GM21526 (cell line): Measurements from ENCODE around the gene NRCAM.

Experiments
- ATAC-seq: cut with Tn5 transposase; IDR thresholded peaks from one replicate; pipeline ENCODE4 v1.9.1; 2021; ENCODE audit warnings: moderate library complexity; ENCODE audit not compliant: unreplicated experiment, low FRiP score

The NRCAM gene

DNA sequence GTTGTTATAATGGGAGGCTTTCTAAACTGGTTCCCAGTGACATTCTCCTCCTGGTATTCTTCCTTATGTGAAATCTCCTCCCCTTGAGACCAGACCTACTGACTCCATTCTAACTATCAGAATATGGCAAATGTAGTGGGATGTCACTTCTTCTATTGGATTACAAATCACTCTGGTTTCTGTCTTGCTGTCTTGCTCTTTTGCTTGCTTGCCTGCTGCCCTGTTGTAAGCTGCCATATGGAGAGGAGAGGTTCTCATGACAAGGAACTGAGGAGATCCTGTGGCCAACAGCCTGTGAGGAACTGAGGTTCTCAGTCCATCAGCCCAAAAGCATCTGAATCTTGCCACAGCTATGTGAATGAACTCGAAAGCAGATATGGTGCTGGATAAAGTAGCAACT, 4.7 kb upstream of the NRCAM start:
- no peak for ATAC-seq

DNA sequence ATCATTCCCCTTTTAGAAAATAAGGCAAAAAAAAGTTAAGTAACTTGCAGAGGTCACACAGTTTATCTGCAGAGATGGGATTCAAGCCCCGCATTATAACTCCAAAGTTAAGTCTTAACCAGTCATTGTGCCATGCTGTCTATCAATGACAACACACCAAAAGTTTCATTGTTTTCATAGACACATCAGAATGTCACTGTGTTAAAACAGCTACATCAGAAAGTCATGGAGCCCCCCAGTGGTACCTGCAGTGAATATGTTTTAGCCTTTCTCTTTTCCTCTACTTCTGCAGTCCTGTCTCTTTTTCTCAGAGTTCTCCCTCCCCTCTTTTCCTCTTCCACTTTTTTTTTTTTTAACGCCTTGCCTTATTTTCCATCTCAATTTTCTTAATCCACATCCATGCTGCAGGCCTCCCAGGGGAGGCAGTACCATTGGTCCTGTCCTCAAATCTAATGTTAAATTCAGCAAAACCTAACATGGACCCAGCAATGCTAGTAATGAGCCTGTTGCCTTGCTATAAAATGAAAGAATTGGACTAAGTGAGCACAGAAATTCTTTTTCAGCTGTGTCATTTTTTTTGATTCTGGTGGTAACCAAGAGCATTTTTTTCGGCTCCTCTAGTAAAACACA, 3.8 kb upstream of the NRCAM start:
- ATAC-seq: no peak

DNA sequence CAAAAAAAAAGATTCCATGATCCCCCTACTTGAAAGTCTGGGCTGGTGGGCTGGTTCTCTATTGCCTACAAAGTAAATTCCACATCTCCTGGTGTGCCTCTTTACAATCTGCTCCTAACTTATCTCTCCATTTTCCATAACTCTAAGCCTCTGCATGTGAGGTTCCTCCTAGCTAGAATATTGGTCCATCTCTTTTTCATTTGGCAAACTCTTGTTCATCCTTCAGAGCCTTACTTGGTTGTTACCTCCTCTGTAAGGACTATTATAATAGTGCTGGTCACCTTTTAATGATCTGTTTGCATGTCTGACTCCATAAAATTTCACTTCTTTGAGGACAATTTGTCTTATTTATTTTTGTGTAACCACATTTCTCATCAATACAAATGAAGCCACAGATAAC, 1.6 kb upstream of the NRCAM start:
- no peak for ATAC-seq

DNA sequence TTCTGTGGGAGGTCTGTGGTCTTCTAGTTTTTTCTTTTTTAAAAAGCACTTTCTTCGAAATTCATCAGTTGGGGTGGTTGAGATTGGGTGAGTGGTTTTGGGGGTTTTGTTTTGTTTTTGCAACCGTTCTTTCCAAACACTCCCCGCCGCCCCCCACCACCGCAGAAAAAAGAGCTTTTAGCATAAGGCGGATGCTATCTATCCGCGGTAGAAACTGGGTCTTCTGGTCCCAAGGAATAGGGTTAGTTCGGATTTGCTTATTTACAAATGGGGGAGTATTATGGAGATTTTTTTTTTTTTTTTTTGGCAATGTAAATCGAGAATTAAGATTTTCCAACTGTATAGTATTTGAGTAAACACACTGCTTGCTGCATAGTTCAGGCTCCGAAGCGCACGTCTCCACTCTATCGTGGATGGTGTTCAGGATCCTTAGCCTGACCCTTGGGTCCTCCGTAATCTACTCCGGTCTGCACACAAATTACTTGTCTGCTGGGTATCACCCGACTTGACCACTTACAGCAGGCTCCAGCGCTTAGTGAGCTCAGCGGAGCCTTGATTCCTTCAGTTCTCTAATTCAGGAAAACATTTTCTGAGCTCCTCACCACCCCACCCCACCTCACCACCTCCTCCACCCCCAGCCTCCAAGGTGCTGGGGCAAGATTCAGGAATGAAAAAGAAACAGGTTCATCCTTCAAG, 757 bp upstream of the NRCAM start:
- ATAC-seq: no peak

DNA sequence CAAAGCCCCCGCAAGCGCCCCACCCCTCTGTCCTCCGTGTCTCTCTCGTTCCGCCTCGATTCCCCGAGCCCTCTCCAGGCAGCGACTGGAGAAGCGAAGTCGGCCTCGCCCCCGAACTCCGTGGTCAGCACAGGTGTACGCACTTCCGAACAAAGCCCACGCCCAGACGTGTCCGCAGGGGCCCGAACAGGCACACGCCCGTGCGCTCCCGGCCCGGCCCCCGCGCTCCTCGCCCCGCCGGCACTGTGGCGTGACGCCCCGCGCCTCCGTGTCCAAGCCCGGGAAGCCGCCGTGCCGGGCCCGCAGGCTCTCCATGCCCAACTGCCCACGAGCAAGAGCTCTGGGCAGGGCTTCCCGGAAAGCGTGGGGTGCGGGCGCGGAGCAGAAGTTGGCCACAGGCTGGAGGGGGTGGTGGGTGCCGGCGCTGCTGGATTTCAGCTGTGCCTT, 662 bp downstream of the NRCAM start:
- ATAC-seq: peak; percentile 26

DNA sequence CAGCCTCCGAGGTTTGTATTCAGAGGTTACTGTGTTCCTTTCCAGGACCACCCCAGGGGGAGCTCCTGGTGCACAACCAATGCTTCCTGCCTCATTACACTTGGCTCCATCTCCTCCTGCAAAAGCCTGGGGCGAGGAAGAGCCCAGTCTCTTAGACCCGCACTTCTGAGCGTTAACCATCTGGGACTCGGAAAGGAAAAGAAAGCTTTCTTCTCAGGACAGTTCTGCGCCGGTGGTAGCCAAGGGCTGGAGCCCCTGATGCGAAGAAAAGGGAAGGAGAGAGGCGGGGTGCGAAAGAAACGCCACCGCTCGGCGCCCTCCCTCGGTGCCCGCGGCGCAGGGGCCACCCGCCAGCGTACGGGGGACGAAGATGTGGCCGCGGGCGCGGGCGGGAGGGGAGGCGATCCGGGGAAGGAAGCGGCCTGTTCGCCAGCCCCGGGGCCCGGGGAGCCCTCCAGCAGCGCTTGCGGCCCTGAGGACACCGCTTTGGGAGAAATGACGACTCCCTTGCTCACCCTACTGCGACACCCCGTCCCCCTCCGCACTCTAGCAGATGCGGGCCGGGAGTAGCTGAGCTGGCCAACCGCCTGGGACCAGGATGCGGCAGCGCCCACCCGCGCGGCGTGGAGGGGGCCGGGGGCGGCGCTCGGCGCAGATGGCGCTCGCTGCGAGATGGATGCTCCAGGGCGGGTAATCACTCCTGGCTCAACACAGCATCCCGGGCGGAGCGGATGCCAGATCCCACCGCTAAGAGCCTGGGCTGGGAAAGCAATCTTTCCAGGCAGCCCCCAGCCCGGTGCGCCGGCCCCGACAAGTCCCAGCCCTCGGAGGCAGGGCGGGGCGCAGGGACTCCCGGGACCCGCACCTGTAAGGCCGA, 1.3 kb downstream of the NRCAM start:
- ATAC-seq: no peak

DNA sequence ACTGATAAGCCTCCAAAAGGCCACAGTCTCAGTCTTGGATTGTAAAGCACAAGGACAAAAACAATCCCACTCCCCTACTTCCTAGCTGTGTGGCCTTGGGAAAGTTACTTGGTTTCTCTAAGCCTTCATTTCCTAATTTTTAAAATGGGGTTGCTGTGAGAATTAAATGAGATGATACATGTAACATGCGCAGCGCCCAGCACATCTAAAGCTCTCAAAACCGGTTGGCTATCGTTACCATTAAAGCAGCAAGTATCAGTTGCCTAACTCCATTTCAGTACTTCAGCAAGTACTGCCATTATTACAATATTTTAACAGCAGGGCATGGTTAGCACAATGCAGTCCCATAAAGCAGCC, 1.9 kb downstream of the NRCAM start:
- ATAC-seq: no peak

DNA sequence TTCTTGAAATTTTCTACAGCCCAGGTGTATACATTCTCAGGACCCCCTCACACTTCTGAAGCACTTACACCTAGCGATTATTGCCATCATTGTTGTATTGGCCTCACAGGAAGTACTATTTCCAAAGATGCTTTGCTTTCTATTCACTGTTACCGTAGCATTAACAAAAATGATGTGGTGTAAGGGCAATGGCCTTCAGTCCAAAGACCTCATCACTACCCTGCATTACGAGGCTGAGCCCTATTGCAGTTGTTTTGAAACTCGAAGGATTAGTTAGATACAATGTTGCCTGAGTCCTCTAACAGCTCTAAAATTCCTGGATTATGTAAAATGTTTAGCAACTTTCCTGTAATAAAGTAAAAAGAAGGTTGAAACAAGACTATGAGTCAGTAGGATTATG, 2.9 kb downstream of the NRCAM start:
- no peak for ATAC-seq

DNA sequence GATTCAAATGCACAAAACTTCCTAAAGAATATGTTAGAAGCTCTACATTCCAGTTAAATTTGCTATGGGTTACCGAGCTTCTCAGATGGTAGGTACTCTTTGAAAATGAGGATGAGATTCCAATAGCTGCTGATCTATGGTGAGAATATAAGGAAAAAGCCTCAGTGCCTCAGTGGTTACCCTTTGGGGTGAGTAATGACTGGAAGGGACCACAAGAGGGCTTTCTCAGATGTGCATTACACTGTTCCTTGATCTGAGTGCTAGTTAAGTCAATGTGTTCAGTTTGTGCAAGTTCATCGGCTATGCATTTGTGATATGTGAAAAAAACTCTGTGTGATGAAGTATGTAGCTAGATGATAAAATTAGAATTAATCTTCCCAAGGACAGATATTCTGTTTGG, 3.5 kb downstream of the NRCAM start:
- peak; percentile 56 for ATAC-seq

DNA sequence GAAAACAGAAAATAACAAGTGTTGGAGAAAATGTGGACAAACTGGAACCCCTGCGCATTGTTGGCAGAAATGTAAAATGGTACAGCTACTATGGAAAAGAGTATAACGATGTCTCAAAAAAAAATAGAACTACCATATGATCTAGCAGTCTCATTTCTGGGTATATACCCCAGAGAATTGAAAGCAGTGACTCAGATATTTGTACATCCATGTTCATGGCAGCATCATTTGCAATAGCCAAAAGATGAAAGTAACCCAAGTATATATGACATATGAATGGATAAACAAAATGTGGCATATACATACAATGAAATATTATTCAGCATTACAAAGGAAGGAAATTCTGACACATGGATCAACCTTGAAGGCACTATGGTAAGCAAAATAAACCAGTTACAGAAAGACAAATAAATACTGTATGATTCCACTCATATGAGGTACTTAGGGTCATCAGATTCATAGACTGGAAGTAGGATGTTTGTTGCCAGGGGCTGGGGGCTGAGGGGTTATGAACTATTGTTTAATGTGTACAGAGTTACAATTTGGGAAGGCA, 4.9 kb downstream of the NRCAM start:
- no peak for ATAC-seq

DNA sequence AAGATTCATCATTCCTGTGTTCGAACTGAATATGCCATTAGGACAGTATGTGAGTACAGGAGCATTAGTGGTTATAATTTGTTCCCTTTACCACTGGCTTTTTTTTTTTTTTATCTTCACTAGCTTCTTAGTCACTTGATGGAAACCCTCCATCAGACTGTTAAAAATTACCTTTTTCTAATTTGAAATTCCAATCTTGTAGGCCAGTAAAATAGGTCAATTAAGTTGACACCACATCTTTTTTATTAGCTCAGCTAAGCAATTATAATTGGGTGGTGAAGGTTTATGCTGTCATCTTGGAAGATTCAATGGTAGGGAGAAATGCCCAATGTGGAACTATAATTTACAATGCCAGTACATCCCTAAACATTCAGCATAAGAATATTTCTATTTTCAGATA, 6.1 kb downstream of the NRCAM start:
- no peak for ATAC-seq

DNA sequence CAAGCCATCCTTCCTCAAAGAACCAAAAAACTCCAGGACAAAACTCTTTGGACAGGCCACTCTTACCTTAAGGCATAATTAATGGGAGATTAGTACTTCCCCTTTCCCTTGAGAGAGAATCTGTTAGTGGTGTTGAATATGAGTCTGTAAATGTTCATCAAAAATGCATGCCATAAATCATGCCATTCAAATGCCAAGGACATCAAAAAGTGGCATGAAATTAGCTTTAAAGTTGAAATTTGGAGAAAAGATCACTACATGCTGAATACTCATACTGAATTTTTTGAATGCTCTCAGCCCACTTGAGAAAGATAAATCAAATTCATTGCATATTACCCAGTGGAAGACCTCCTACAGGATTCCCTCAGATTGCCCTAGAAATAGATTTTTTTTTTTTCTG, 6.7 kb downstream of the NRCAM start:
- no peak for ATAC-seq

DNA sequence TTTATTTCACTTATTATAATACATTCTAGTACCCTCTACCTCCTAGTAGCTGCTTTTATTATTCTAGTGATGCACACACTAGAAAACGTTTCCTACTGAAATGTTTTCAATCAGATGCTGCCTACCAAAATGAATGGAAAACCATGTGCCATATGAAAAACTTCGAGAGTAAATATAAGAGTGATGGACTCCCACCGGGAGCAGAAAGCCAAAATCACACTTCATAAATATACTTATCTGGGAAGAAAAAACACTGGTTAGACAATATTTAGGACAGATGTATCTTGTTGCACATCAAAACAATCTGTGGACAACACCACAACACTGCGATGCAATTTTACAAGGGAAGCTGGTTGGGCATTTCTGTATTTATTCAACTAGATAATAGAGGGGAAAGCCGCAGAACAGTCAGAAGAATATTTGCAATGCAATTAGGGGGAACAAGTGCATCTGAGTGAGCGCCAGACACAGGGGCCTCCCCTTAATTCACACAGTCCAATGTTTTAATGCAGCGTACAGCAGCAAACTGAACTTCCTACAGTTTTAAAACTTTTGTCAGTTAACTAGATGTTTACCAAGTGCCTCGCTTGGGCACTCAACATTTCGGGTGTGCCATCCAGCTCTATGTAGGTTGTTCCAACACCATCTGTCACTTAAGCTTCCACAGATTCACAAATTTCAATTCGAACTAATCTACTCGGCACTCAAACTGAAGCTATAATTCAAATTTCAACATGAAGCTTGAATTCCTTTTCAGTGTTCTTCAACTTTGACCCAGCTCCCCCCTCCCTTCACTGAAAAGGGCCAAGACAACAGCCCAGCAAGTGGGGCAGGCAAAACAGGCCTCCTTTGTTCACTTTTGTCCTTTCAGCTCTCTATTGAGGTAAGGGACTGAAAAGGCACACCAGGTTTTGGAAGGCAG, 7.4 kb downstream of the NRCAM start:
- no peak for ATAC-seq

DNA sequence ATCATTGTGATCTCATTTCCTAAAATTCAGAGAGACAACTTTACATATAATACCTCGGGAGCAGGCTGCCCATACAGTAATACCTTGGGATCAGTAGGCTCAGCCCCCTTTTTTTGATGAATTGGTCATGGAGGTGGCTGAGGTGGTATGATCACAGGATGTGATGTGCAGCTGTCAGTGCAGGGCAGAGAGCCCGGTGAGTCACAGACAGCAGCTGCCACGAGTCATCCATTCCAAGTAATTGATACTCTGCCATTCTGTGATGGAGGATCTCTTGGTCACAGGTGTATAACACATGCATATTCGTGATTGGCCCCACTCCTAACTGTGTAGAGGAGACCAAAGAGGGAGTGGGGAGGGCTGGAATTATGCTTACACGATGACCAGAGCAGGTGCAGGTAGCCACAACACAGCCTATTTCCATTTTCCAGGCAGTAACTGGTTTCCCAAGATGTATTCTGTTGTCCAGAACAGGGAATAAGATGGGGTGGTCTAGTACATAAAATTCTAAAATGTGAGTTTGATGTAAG, 14.1 kb downstream of the NRCAM start:
- ATAC-seq: no peak

DNA sequence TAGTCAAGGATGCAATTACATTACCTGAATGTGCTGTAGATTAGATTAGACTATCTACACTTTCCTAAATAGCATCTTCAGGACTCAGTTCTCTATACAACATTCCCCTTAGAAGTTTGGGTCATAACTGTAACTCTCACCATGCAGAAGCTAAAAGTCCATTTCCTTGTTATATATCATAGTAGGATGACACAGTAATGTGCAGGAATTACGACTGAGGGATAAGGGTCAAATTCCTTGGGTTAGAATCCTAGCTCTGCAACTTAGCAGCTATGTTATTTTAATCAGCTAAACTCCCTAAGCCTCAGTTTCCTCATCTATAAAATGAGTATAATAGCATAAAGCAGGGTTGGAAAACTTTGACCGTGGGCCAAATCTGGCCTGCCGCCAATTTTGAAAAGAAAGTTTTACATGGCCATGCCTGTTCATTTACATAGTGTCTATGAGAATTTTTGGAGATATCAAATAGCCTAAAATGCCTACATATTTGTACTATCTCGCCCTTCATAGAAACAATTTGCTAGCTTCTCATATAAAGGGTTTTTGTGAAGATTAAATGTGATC, 14.8 kb downstream of the NRCAM start:
- ATAC-seq: no peak

DNA sequence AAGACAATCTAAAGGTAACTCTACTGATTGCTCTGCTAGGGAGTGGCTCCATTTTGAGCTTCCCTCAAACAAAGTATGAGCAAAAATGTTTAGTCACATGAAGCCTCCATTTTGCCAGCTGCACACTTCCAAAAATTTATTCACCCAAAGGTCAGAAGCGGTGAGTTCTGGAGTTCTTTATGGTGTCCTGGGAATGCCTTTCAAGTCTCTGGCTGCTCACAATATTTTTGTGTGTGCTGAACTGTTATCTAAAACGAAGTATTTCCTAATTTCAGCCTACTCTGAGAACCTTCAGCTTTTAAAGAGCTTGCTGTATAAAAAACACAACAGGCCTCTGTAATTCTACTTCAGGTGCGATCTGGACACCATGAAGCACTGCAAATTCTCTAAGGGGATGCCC, 15.6 kb downstream of the NRCAM start:
- no peak for ATAC-seq

DNA sequence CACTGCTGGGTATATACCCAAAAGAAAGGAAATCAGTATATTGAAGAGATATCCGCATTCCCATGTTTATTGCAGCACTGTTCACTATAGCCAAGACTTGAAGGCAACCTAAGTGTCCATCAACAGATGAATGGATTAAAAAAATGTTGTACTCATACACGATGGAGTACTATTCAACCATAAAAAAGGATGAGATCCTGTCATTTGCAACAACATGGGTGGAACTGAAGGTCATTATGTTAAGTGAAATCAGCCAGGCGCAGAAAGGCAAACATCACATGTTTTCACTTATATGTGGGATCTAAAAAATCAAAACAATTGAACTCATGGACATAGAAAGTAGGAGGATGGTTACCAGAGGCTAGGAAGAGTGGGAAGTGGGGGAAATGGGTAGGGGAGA, 19.3 kb downstream of the NRCAM start:
- ATAC-seq: no peak

DNA sequence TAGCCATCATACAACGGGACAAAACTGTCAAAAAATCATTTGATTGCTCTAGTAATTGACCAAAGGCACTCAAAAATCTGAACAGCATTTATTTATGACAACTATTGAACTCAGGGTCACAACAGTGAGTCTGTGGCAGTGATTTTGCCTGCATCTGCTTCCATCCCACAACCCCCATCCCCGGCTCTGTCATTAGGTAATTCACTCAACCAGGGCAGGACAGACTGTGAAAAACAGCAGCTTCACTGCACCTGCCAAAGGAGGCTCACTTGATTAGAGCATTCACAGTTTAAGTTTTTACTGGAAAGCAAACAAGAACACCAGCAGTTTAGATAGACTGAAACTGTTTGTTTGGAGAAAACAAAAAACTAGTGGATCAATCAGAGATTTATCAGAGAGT, 22.2 kb downstream of the NRCAM start:
- ATAC-seq: no peak

DNA sequence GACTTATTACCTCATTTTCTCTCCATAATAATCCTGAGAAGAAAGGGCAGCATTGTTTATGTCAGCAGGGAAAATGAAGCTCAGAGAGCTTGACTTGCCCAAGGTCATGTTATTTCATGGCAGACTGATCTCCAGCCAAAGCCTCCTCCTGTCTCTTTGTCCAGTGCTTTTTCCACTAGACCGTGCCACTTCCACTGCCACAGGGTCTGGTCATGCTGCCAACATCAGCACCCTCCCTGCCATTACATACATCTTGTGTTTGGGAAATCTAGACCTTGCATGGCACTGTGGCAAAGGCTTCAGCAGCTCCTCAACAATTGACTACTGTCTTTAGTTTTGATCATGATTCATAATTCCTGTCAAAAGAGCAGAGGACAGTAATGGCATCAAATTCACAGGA, 25.1 kb downstream of the NRCAM start:
- ATAC-seq: no peak

DNA sequence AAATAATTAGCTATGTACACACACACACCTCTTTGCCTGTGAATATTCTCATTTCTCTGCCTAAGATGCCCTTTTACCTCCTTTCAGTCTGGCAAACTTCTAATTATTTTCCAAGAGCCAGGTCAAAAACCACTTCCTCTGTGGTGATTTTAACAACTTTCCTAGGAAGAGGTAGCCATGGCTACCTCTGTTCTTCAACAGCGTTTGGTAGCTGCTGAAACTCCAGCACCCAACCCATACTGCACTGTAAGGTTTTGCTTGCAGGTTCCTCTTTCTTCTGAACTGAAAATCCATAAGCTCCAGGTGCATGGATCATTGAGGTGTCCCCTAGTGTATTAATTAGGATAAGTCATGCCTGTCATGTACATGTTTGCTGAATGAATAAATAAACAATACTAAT, 25.6 kb downstream of the NRCAM start:
- no peak for ATAC-seq
